HG02610 (cell line): ENCODE measurements around the gene FOXP1.

Experiments used
- ATAC-seq: cut with Tn5 transposase; IDR thresholded peaks from one replicate; pipeline ENCODE4 v1.9.1; 2021; ENCODE audit warnings: mild to moderate bottlenecking, moderate library complexity; ENCODE audit not compliant: unreplicated experiment

Gene FOXP1

GRCh38 chr3:71202848-71203533 lies 380.5 kb downstream of the FOXP1 start:
- no peak for ATAC-seq

- ATAC-seq = no peak
These were observed 381.6 kb downstream of the FOXP1 start for GRCh38 chr3:71201939-71202338.

- no peak for ATAC-seq
These were observed 385.5 kb downstream of the FOXP1 start for GRCh38 chr3:71197841-71198565.

GRCh38 chr3:71195492-71195891 lies 388.0 kb downstream of the FOXP1 start:
- ATAC-seq = no peak

- ATAC-seq = no peak
These were observed 388.7 kb downstream of the FOXP1 start for GRCh38 chr3:71194785-71195184.

- no peak for ATAC-seq
These were observed 392.5 kb downstream of the FOXP1 start for GRCh38 chr3:71191031-71191482.

GRCh38 chr3:71189480-71189879 lies 394.0 kb downstream of the FOXP1 start:
- no peak for ATAC-seq

GRCh38 chr3:71187715-71188114 lies 395.8 kb downstream of the FOXP1 start:
- ATAC-seq = no peak

- ATAC-seq = no peak
These were observed 396.7 kb downstream of the FOXP1 start for GRCh38 chr3:71186801-71187200.

GRCh38 chr3:71185733-71186455 lies 397.6 kb downstream of the FOXP1 start:
- ATAC-seq = no peak

GRCh38 chr3:71184252-71184651 lies 399.3 kb downstream of the FOXP1 start:
- no peak for ATAC-seq

- ATAC-seq = no peak
These were observed 400.0 kb downstream of the FOXP1 start for GRCh38 chr3:71183549-71183948.

GRCh38 chr3:71180524-71180923 lies 403.0 kb downstream of the FOXP1 start:
- no peak for ATAC-seq

- ATAC-seq = no peak
These were observed 406.2 kb downstream of the FOXP1 start for GRCh38 chr3:71177375-71177774.

- ATAC-seq = no peak
These were observed 407.2 kb downstream of the FOXP1 start for GRCh38 chr3:71176366-71176765.

- ATAC-seq = no peak
These were observed 407.7 kb downstream of the FOXP1 start for GRCh38 chr3:71175691-71176365.

GRCh38 chr3:71172951-71173350 lies 410.6 kb downstream of the FOXP1 start:
- ATAC-seq = no peak

- no peak for ATAC-seq
These were observed 411.3 kb downstream of the FOXP1 start for GRCh38 chr3:71172189-71172588.

- no peak for ATAC-seq
These were observed 412.3 kb downstream of the FOXP1 start for GRCh38 chr3:71171247-71171646.

GRCh38 chr3:71168880-71169411 lies 414.6 kb downstream of the FOXP1 start:
- ATAC-seq = no peak

GRCh38 chr3:71168121-71168721 lies 415.3 kb downstream of the FOXP1 start:
- no peak for ATAC-seq
